Activated CD4-positive, alpha-beta T cell treated with anti-CD3 and anti-CD28 coated beads, Interleukin-2, amount 50 U/mL, for 16 hours (primary cell): Measurements from ENCODE around the gene RNASE1.
A peak's percentile ranks its signal among the peaks of the same experiment; 100 is the strongest.

Experiments used
- DNase-seq: peaks from one replicate; pipeline ENCODE4 v3.0.0-alpha.2; 2020

The RNASE1 gene

DNA sequence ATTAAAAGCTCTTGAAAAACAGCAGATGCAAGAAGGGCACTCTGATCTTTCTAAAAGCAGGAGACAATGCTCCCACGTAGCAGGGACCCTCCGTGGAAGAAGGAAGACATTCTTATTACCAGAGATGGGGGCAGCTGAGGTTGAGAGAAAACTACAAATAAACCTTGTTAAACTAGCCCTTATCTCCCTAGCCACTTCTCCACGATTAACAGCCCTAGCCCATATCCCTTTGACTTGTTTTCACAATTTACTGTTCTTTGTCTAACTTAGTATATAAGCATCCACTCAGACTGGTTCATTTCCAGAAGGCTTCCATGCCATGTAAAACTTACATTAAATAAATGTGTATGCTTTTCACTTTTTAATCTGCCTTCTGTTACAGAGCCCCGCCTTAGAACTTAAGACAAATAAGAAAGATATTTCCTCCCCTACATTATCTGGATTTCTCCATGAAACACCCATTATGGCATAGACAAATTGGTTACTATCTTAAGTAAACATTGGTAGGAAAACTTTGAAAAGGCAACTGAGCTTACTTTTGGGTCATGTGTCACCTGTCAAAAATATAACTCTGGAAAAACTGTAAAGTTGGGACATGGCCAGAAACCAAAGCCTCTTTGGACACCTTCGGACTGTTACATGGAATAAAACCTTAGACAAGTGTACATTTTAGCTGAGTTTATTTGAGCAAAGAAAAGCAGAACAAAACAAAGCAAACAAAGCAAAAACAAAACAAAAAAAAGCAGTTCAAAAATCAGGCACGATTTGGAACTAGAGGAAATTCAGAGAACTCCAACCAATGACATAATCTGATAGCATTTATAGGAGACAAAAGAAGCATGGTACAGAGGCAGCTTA is 4.9 kb upstream of the RNASE1 start:
- no peak for DNase-seq

DNA sequence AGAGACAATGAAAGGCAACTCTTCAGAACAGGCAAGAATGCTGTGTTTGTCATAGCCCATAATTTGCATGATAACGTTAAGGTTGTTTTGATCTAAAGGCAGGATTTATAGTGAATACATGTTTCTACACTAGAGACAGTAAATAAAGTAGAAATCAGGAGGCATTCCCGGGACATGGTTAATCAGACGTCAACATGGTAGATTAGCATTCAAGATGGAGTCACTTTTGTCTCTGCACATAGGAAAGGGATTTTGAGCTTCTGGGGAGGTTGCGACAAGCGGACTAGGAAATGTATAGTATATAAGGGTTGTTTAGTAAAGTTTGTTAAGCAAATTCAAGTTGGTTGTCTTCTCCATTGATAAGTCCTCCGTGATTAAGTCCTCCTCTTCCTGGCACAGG is 2.8 kb upstream of the RNASE1 start:
- no peak for DNase-seq

DNA sequence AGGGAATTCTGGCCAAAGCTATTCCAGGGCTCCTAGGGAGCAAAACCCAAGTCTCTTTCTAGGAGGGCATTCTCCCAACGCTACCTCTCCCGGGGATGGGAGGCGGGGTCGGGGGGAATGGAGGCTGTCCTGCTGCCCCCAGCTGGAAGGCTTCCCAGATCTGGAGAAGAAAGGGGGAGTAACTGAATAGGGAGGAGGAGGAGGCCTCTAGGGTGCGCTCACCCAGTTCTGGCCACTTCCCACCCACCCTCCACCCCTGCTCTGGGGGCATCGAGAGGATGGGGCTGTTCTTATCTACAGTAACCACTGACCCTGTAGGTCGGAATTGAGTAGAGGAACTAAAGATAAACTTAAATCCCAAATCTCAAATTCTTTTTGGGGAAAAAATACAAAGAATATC is 579 bp upstream of the RNASE1 start:
- no peak for DNase-seq

DNA sequence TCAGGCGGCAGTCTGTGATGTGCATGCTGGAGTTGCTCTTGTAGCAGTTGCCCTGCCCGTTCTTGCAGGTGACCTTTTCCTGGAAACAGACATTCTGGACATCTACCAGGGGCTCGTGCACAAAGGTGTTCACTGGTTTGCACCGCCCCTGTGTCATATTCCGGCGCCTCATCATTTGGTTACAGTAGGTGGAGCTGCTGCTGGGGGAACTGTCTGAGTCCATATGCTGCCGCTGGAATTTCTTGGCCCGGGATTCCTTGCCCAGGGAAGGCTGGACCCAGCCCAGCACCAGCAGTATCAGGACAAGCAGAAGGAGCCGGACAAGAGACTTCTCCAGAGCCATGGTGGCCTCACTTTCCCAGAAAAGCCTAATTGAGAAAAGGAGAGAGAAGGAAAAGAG is 918 bp downstream of the RNASE1 start:
- no peak for DNase-seq

DNA sequence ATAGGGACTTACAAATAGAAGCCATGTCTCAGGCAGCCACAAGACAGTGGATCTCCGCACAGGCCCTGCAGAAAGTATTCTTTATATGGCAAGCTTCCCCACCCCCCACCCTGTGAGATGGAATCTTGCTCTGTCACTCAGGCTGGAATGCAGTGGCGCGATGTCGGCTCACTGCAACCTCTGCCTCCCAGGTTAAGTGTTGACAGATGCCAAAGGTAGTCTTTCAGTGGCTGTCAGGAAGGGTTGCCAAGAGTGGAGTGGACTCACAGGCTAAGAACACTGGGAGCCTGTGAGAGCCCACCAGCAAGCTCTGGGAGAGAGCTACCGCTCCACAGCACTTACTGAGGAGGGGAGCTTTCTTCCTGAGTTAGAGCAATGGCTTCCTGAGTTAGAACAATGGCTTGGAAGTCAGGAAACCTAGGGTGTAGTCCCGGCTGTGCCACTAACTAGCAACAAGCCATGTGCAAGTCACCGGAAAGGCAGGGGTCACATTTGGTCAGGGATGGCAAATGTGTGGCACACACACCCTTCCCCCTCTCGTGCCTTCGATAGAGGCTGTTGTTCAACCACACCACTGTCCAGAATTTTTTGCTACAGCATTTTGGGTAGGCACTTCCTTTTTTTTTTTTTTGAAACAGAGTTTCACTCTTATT is 2.6 kb downstream of the RNASE1 start:
- no peak for DNase-seq

DNA sequence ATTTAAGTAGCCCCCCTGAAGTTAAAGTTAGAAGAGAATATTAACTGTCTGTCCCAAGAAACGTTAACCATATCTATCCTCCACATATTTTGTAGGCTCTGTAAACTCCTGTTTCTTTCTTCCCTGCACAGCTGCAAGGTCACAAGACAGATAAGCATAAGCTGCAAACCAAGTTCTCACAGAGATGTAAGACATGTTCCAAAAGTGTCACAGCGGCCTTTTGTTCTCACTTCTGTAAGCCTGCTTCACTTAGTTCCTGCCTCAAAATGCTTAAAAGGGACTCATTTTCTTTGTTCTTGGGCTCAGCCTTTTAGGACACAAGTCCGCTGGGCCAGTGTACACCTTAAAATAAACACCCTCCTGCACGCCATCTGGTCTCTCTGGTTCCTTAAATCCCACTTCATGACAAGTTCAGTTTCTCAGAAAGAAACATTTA is 3.2 kb downstream of the RNASE1 start:
- DNase-seq: no peak

DNA sequence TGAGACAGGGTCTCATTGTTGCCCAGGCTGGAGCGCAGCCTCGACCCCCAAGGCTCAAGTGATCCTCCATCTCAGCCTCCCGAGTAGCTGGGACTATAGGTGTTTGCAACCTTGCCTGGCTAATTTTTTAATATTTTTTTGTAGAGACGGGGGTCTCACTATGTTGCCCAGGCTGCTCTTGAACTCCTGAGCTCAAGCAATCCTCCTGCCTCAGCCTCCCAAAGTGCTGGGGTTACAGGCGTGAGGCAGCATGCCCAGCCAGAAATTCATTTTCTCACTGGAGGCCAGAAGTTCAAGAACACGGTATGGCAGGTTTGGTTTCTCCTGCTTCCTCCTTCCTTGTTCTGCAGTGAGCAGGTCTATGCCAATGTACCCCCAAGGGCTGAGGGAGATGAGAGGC is 3.7 kb downstream of the RNASE1 start:
- no peak for DNase-seq

DNA sequence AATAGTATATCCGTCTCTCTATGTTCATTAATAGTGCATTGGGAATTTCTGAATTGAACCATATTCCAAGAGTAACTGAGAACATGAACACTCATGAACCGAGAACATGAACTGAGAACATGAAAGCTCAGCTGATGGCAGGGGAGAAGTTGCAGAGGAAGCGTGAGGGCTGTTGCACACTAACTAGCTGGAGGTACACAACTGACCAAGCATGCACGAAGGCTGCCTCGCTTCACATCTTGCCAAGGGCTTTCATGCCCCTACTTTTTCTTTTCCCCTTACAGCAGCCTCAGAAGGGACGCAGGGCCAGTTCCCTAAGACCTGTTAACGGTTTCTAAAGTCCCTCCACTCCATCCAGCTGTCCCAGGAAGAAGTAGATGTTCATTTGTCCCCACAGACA is 4.3 kb downstream of the RNASE1 start:
- DNase-seq: no peak

DNA sequence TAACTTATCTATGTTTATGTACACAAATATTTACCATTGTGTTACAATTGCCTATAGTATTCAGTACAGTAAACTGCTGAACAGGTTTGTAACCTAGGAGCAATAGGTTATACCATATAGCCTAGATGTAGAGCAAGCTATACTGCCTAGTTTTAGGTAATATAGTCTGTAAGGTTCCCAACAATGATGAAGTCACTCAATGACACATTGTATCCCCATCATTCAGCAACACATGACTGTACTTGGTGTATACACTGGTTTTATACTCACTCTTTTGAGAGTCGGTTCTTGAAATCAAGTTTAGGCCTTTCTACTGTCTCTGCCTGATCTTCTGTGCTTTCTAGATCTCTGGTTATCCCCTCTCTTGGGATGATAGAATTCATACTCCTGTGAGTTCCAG is 5.5 kb downstream of the RNASE1 start:
- no peak for DNase-seq

DNA sequence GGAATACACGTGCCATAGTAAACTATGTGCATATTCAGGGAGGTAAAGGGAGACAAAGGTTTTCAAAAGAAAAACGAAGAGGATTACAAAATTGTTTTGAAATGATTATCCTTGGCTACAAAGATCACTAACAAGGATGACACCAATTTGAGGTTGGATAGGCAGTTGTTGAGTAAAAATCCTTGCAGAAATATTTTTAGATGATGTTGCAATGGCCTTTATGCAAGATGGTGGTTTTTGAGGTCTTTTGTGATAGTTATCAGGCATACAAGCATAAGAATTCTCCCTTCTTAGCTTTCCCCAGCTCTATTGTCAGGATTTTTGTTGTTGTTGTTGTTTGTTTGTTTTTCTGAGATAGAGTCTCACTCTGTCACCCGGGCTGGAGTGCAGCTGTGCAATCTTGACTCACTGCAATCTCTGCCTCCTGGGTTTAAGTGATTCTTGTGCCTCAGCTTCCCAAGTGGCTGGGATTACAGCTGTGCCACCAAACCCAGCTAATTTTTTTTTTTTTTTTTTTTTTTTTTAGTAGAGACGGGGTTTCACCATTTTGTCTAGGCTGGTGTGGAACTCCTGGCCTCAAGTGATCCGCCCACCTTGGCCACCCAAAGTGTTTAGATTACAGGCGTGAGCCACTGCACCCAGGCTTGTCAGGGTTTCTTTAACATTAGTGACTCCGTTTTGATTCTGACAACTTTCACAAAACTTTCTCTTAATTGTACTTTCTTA is 7.8 kb downstream of the RNASE1 start:
- DNase-seq: no peak

DNA sequence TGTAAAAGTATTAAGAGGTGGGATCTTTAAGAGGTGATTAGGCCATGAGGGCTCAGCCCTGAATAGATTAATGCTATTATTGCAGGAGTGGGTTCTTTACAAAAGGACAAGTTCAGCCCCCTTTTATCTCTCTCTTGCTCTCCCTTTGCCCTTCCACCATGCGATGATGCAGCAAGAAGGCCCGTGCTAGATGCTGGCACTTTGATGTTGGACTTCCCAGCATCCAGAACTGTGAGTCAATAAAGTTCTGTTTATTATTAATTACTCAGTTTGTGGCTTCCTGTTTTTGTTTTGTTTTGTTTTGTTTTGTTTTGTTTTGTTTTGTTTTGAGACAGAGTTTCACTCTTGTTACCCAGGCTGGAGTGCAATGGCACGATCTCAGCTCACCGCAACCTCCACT is 10.1 kb downstream of the RNASE1 start:
- DNase-seq: peak; percentile 10

DNA sequence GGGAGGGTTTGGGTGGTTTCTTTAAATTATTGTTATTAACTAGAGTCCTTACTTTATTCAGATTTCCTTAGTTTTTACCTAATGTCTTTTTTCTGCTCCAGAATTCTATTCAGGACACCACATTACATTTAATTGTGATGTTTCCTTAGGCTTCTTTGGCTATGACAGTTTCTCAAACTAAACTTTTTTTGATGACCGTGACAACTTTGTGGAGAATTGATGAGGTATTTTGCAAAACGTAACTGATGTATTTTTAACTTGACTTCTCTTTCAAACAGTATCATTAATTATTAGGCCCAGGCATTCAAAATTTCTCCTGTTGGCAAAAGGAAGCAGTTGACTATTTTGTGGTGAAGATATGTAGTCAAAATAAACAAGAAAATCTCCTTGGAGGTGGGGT is 11.0 kb downstream of the RNASE1 start:
- no peak for DNase-seq

DNA sequence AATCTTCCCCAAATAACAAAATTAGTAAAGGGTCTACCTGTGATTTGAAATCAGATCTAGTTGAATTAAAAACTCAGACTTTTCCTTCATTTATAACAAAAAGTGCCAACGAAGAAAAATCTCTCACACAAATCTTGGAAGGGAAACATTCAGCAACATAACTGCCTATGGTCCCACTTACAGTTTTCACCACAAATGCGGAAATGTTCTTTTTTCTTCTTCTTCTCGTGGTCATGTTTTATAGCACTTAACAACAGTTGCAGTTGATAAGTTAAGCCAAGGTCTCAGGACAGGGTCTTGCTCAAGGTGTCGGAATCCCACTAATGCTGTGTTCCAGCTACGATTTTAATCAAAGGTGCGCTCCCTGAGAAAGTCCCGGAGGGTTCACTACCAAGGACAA is 11.5 kb downstream of the RNASE1 start:
- no peak for DNase-seq

DNA sequence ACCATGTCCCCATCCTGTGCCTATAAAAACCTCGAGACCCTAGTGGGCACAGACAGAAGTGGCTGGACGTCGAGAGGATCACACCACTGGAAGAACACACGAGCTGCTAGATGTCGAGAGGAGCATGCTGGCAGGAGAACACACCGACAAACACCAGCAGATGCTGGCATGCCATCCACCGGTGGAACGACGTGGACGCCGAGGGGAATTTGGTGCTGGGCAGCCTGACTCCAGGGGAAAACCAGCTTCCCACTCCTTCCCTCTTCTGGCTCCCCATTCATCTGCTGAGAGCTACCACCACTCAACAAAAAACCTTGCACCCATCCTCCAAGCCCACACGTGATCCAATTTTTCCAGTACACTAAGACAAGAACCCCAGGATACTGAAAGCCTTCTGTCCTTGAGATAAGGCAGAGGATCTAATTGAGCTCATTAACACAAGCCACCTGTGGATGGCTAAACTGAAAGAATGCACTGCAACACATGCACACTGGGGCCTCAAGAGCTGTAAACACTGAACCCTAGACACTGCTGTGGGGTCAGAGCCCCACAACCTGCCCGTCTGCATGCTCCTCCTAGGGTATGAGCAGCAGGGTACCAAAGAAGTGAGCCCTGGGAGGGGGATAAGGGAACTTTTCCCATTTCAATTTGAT is 12.1 kb downstream of the RNASE1 start:
- DNase-seq: no peak

DNA sequence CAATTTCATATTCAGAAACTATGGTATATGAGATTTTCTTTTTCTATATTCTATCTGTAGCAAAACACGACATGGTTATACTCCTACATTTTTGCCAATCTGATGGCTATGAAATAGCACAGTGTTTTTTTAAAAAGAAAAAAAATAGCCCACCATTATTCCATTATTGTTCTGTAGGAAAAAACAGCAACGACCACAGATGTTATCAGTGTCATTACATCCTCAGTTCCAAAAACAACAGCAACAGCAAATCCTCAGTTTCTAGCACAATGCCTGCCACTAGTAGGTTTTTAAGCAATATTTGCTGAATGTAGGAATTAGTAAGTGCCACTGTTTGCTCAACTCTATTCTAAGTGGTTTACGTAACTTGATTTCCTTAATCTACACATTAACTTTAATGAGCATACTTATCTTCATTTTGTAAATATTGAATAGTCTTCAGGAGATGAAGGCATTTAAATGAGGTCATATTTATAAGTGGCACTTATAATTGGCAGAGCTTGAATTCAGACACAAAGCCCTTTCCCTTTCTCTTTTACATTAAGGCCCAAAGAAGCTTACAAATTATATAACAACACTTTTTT is 13.3 kb downstream of the RNASE1 start:
- DNase-seq: no peak

DNA sequence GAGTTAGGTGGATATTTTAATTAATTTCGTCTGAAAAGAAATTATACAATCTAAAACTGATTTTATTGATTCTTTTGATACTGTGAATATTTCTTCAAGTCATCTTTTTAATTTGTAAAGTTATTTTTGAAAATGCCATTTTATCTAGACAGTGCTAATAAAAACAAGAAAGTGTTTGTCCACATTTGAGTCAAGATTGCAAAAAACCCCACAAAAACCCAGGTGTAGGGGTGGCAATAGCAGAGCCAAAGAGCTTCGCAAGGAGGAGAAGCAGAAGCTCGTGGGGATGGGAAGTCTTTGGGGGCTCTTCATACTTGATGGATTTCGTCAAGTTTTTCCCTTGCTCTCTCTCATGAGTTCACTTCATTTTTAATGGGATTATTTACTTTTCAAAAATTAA is 15.6 kb downstream of the RNASE1 start:
- DNase-seq: no peak

DNA sequence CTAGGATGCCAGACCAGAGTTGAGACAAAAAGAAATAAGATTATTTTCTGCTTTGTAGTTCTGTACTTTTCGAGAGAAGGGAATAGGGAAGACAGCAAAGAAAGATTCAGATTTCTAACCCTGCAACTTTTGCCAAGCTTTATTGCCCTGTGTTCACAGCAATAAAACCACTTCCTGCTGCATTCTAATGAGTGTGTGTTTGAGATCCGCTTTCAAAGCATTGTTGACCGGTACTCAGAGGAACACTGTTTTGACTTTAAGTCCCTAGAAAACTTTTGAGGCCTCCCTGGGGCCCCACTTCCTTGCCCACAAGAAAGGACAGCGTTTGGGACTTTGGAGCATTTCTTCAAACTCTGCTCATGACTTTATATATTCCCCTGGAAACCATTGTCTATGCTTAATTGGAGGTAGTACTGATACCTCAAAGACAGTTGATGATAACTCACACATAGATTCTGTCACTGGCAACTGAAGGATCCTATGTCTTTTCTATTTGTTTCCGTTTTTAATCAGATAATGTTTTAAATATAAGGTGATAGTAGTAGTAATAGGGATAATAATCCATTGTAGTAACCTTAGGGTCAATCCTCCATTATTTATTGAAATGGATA is 20.3 kb downstream of the RNASE1 start:
- DNase-seq: peak; percentile 58

DNA sequence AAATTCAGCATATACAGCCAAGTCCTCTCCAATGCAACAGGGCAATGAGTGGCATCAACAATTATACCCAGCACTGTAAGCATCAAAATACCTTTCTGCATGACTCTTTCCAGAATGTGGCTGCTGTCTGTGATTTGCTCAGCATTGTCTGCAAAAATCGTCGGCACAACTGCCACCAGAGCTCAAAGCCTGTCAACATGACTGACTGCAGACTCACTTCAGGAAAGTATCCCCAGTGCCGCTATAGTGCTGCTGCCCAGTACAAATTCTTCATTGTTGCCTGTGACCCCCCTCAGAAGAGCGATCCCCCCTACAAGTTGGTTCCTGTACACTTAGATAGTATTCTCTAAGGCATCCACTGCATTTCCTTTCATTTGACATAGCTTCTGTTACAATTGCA is 20.8 kb downstream of the RNASE1 start:
- DNase-seq: peak; percentile 27

DNA sequence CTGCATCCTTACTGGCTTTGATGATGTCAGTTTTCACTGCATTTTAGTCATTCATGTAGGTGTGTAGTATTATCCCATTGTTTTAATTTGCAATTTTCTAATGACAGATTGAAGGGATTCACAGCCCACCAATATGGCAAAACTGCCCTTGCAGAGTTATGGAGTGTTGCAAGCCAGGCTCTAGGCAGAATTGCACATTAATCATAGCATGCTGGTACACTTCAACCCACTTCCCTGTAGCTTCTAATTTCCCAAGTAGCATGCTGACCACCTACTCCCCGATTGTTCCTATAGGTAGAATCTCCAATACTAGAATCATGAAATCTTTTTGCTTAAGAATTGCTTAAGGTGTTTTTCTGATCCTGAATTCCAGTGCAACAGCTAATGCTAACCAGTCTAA is 26.7 kb downstream of the RNASE1 start:
- DNase-seq: no peak

DNA sequence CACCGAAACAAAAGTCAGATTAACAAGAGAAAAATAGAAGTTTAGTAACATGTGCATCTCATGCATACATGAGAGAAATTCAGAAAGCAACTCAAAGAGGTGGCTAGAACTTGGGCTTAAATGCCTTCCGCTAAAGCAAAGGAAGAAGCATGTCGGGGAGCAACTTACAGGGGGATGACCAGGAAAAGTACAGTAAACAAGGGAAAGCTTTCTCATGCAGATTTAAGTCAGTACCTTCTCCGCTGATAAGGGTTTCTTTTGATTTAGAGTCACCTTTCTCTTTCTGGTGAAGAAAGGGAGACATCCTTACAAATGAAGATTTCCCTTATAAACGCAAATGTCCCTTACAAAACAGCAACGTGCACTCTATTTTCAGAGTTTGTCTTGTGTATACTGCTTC is 27.6 kb downstream of the RNASE1 start:
- DNase-seq: no peak

DNA sequence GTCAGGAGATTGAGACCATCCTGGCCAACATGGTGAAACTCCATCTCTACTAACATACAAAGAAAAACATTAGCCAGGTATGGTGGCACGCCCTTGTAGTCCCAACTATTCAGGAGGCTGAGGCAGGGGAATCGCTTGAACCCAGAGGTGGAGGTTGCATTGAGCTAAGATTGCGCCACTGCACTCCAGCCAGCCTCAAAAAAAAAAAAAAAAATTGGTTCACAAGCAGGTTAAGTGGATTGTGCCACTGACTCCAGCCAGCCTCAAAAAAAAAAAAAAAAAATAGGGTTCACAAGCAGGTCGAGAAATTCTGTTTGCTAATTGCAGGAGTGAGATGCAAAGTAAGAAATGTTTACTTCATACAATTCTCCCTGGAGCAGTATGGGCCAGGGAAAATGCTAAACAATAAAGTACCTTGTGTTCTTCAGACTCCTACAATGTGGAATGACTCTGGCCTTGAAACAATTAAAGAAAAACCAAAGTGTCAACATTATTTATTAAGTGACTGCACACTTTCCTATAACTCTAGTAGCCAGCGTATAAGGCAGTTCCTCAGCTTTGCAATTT is 28.3 kb downstream of the RNASE1 start:
- DNase-seq: no peak

DNA sequence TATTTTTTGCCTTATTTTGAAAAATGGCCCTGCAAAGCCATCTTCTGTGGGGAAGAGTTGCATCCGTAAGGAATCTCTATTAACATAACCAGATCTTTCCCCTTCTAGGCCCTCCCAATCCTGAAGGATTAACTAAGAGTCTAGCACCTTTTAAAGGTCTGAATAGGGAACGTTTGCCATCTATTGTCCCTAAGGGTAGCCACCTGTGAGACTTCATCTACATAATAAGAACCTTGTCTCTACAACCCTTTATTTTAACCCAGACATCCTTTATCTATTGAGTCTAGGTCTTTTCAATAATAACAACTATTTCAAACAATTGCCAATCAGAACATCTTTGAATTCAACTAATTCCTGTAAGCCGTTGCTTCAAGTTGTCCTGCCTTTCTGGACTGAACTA is 30.0 kb downstream of the RNASE1 start:
- DNase-seq: no peak
